ENCODE data around the gene FOXO3B.
"Not testable (repeated sequence)": the region's sequence is repeated elsewhere in the genome, so short reads cannot be mapped to it uniquely, and the experiment has no call there.

GRCh38 chr17:18721775-18722547 lies 39.8 kb upstream of the FOXO3B start:
- TF ChIP-seq CTCF (optimal IDR thresholded peaks at IDR 0.05 in 1 of 3, IDR thresholded peaks at IDR 0.05 in 1 of 3, conservative IDR thresholded peaks at IDR 0.05 in 1 of 3; ENCODE audit: extremely low read depth in 1 of 3, insufficient read depth in 2 of 3, low read length in 3 of 3); EZH2 (IDR thresholded peaks at IDR 0.05; ENCODE audit: low read length): not testable (repeated sequence)
